Measurements from ENCODE around the gene TNS1.
"Not testable (repeated sequence)": the region's sequence is repeated elsewhere in the genome, so short reads cannot be mapped to it uniquely, and the experiment has no call there.

Gene TNS1

GRCh38 chr2:217820904-217821303 is 181.9 kb downstream of the TNS1 start:
- DNase-seq (ENCODE audit: low read depth in 4 of 4, low spot score in 1 of 4) = no peak

- DNase-seq (ENCODE audit: low read depth in 4 of 4, low spot score in 1 of 4) = no peak
Measured at GRCh38 chr2:217820091-217820819, 182.5 kb downstream of the TNS1 start.

GRCh38 chr2:217818293-217818850 is 184.4 kb downstream of the TNS1 start:
- DNase-seq (ENCODE audit: low read depth in 4 of 4, low spot score in 1 of 4) = no peak

- no peak for DNase-seq (ENCODE audit: low read depth in 4 of 4, low spot score in 1 of 4)
Measured at GRCh38 chr2:217817466-217818292, 185.1 kb downstream of the TNS1 start.

GRCh38 chr2:217816396-217816869 is 186.4 kb downstream of the TNS1 start:
- no peak for DNase-seq (ENCODE audit: low read depth in 4 of 4, low spot score in 1 of 4)

GRCh38 chr2:217813828-217814227 is 189.0 kb downstream of the TNS1 start:
- DNase-seq (ENCODE audit: low read depth in 4 of 4, low spot score in 1 of 4) = no peak

GRCh38 chr2:217812170-217812569 is 190.6 kb downstream of the TNS1 start:
- no peak for DNase-seq (ENCODE audit: low read depth in 4 of 4, low spot score in 1 of 4)

- DNase-seq (ENCODE audit: low read depth in 4 of 4, low spot score in 1 of 4) = no peak
Measured at GRCh38 chr2:217810260-217810659, 192.5 kb downstream of the TNS1 start.

- no peak for DNase-seq (ENCODE audit: low read depth in 4 of 4, low spot score in 1 of 4)
Measured at GRCh38 chr2:217809736-217810135, 193.1 kb downstream of the TNS1 start.

- not testable (repeated sequence) for DNase-seq (ENCODE audit: low read depth in 4 of 4, low spot score in 1 of 4)
Measured at GRCh38 chr2:217808967-217809366, 193.8 kb downstream of the TNS1 start.

GRCh38 chr2:217808326-217808725 is 194.5 kb downstream of the TNS1 start:
- no peak for DNase-seq (ENCODE audit: low read depth in 4 of 4, low spot score in 1 of 4)

- DNase-seq (ENCODE audit: low read depth in 4 of 4, low spot score in 1 of 4) = no peak
Measured at GRCh38 chr2:217807753-217808152, 195.0 kb downstream of the TNS1 start.

GRCh38 chr2:217807025-217807424 is 195.8 kb downstream of the TNS1 start:
- DNase-seq (ENCODE audit: low read depth in 4 of 4, low spot score in 1 of 4) = no peak

- no peak for DNase-seq (ENCODE audit: low read depth in 4 of 4, low spot score in 1 of 4)
Measured at GRCh38 chr2:217806482-217806765, 196.4 kb downstream of the TNS1 start.

GRCh38 chr2:217805668-217806481 is 196.9 kb downstream of the TNS1 start:
- DNase-seq (ENCODE audit: low read depth in 4 of 4, low spot score in 1 of 4) = no peak

- no peak for DNase-seq (ENCODE audit: low read depth in 4 of 4, low spot score in 1 of 4)
Measured at GRCh38 chr2:217804791-217805667, 197.8 kb downstream of the TNS1 start.

GRCh38 chr2:217804338-217804737 is 198.5 kb downstream of the TNS1 start:
- DNase-seq (ENCODE audit: low read depth in 4 of 4, low spot score in 1 of 4) = no peak

- no peak for DNase-seq (ENCODE audit: low read depth in 4 of 4, low spot score in 1 of 4)
Measured at GRCh38 chr2:217803653-217803960, 199.2 kb downstream of the TNS1 start.

GRCh38 chr2:217802876-217803652 is 199.7 kb downstream of the TNS1 start:
- DNase-seq (ENCODE audit: low read depth in 4 of 4, low spot score in 1 of 4) = no peak

GRCh38 chr2:217802266-217802665 is 200.5 kb downstream of the TNS1 start:
- no peak for DNase-seq (ENCODE audit: low read depth in 4 of 4, low spot score in 1 of 4)
